CD4-positive, alpha-beta T cell treated with Interleukin-4 for 4 hours (primary cell): ENCODE results near the gene RCOR1.
"Not testable (repeated sequence)": the region's sequence is repeated elsewhere in the genome, so short reads cannot be mapped to it uniquely, and the experiment has no call there.

ENCODE experiments used
- DNase-seq: peaks from one replicate; pipeline ENCODE4 v3.0.0-alpha.2; 2020

RCOR1 gene

DNA sequence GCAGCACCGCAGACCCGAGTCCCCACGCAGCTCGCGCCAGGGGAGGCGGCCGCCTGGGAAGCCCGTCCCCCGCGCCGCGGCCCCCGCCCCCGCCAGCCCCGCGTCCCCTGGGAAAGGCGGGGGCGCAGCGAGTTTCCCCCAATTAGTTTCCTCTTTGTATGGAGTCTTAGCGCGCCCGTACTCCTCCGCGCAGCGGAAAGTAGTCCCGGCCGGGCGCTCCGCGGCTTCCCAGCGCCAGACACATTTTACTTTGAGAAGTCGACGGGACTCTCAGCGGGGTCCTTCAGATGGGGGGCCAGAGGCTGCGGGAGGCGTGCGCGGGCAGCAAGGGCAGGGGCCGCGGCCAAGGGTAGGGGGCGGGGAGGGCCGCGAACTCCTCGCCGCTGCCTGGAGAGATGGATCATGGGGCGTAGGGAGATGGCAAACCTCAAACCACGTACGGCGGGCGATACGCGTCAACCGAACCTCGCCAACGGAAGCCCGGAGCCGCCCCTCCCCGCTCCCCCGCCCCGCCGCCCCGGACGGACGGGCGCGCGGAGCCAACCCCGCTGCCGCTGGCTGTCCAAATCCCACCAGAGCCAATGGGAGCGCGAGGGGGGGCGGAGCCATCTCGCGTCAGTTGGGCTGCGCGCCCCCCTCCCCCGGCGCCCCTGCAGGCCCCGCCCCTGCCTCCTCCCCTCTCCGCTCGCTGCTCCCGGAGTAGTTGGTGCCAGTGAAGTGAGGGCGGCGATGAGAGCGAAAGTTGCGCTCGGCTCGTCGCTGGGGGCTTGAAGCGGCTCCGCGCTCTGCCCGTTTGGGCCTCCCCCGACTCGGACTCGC is at the start of gene RCOR1:
RCOR1 (plus strand) TSS at position 706 of the 819 bp plus-strand sequence. CDS start 238 bp downstream, outside the sequence.
- DNase-seq: peak; percentile 98

DNA sequence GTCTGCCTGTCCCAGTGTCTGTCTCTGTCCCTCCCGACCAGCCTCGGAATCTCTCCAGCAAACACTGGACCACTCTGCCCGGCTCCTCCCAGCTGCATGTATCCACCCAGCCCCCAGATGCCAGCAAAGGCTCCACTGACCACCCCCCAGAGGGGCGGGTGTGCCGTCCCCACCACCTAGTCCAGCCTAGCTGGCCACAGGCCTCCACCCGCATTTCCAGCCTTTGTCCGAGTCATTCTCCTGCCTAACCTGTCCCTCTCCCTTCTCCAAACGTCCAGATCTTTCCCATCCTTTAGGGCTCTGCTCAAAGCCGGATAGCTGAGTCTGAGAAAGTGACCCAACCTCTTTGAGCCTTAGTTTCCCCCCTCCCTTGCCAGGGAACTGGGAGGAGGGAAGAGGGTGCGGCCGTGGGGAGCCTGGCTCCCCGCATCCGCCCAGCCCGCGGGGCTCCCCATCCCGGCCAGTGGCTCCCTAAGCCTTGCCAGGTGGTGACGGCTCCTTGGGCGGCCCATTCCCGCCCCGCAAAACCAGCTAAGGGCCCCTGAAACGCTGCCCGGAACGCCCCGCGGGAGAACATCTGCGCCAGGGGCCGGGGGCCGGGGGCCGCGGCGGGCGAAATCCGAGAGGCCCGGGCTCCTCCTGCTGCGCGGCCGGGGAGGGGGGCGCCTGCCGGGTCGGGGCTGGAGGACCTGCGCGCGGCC is 48.3 kb upstream of the RCOR1 start:
- no peak for DNase-seq

DNA sequence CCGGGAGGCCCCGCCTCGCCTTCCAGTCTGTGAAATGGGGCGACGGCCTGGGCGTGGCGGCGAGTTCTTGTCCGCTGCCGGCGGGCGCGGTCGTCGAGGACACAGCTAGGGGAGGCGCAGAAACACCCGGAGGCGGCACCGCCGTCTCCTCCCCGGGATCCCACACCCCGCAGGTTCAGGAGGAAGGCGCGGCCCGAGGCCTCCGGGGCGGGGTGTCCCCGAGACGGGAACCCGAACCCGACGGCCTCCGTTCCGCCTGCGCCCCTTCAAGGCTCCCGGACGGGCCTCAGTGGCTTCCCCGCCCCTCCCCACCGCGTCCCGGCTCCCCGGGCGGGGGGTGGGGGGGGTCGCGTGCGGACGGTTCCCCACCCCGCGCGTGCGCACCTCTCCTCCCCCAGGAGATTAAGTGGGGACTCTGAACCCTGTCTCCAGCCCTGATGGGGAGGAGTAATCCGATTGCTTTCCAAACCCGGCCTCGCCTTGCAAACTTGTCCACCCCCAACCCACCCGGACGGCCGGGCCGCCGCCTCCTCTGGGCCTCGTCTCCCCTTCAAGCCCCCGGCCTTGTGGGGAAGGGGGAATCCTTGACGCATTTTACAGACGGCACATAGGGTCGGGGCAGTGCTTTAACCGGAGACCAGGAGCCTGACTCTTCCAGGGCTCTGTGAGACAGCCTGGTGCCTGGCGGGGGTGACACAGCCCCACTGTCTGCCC is 47.5 kb upstream of the RCOR1 start:
- DNase-seq: peak; percentile 13

DNA sequence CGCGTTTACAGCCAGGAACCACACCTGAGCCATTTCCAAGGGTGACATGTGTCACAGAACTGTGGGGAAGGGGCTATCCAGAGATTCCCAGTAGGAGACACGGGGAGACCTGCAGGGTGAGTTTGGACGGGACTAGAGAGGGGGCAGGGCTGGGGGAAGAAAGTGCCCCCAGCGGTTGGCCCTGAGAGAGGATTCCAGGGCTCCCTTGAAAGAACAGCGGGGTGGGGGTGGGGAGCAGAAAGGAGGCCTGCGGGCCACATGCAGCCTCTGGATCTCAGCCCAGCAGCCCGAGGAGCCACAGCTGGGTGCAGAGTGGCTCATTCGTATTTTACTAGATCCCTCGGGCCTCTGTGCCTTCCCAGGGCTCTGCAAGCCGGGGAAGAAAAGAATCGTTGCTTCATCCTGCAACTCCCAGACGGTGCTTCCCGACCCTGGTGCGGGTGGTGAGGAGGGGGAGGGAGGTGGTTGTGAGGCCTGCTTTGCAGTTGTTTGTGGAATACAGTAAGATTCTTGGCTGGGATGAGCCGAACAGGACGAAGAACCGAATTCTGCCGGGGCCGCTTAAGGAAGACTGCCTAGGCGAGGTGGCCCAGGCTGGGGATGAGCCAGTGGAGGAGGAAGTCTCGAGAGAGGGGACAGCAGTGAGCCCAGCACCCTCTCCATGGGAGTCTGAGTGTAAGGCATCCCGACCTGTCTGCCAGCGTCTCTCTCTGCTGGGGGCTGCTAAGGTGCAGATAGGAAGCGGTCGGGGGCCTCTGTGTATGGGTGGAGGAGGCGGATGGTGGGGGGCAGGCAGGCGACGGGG is 46.8 kb upstream of the RCOR1 start:
- DNase-seq: no peak

DNA sequence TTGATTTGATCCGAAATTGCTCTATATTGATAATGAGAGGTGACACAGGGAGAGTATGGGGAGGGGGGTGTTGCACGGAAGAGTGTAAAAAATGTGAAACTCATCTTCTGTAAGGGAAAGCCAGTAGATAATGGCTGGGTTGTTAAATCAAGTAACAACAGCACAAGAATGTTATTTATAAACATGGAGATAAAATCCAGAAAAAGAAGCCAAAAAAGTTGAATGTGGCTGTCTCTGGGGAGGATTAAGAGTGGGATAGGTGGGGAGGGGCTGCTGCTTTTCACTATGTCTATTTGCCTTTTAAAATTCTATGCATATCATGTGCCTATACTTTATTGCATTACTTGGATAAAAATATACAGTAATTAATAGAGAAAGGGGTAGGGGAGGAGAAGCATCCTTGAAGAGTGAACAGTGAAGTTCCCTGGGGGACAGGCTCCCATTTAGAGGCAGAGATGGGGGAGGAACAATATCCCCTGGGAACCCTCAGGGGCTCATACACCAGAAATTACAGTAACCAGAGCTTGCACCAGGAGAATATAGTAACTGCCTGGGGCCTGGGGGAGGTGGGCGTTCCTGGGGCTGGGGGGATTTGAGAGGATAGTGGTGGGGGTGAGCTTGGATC is 43.7 kb upstream of the RCOR1 start:
- DNase-seq: no peak

DNA sequence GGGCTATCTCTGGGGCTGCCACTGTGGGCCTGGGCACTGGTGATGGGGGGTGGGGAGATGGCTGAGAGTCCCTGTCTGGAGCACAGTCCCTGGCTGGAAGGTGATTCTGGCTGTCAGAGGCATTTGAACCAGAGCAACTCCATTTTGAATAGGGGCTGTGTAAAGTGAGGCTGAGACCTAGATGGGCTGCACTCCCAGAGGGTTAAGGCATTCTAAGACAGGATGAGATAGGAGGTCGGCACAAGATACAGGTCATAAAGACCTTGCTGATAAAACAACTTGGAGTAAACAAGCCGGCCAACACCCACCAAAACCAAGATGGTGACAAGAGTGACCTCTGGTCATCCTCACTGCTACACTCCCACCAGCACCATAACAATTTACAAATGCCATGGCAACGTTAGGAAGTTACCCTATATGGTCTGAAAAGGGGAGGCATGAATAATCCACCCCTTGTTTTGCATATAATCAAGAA is 41.5 kb upstream of the RCOR1 start:
- DNase-seq: not testable (repeated sequence)

DNA sequence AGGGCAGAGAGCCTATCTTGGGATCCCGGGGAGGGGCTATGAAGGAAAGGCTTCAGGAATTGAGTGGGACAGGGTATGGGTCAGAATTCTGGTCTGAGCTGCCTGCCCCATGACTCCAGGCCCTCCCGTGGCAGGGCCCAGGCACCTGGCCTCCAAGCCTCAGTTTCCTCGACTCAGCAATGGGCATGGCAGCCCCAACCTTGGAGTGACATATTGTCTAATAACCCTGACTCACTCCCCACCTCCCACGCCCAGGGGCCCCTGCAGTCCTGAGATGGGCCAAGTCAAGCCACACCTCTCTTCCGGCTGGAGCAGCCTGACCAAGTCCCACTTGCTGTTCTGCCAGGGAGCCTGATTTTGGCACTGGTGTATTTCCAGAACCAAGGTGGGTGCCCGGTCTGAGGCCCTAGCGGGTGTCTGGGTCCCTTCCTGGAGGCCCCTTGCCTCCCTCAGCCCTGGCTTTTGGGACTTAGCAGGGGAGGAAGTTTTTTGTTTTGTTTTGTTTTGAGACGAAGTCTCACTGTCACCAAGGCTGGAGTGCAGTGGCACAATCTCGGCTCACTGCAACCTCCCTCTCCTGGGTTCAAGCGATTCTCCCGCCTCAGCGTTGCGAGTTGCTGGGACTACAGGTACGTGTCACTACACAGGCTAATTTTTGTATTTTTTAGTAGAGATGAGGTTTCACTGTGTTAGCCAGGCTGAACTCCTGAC is 40.3 kb upstream of the RCOR1 start:
- DNase-seq: no peak

DNA sequence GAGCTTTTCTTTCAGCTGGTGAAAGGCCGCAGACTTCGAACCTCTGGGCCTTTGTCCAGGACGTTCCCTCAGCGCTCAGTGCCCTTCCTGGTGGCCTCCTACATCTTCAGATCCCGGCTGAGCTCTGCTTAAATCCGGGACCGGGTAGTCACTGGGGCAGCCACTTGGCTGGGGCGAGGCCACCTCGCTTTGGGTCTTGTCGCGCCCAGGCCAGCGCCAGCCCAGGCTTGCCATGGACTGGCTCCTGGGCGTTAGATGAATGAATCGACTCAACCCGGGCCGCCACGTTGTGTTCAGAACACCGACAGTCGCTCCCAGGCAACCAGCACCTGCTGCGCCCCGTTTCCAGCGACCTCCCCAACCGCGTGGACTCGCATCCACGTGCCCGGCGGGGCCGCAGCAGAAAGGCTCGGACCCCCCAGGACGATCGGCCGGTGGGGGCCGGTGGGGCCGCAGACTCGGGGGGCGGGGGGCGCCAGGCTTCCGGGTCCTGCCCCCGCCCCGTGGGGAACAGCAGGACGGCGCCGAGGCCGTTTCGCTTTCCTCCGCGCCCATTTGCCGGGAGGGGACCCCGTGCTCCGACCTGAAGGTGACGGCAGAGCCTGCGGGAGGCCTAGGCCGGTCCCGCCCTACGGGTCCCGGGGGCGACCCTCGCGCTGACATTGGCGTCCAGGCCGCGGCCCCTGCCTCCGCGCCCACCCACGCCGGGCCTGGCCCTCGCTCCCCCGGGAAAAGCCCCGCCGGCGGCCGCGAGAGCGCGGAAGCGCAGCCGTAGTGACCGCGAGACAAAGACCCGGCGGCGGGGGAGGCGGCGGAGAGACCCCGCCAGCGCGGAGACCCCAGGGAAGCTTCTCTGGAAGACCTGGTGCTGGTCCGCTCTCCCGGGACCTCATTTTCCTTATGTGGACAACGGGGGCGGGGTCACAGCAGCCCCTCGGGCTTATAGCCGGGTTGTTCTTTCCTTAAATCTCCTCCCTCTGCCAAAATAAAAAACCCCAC is 37.3 kb upstream of the RCOR1 start:
- DNase-seq: peak; percentile 42

DNA sequence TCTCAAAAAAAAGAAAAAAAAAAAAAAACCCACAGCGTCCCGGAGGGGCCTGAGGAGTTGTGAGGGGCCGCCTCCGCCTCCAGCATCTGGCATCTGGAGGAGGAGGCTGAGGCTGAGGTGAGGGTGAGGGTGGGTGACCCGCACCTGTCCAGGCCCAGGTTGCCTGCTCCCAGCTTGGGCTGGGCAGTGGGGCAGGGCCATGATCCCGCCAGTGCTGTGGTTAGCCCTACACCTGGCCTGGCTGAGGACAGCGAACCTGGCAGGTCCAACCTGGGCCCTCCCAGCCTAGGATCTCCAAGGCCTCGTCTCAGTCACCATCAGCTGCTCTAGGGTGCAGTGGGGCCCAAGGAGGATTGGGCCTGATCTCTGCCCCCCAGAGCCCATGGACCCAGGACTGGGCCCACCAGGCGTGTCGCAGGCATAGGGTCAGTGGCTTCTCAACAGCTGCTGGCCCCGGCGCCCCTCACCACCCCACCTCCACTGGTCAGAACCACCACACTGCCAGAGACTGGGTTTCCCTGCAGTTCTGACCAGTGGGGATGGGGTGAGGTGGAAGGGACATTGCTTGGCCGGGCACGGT is 36.3 kb upstream of the RCOR1 start:
- no peak for DNase-seq

DNA sequence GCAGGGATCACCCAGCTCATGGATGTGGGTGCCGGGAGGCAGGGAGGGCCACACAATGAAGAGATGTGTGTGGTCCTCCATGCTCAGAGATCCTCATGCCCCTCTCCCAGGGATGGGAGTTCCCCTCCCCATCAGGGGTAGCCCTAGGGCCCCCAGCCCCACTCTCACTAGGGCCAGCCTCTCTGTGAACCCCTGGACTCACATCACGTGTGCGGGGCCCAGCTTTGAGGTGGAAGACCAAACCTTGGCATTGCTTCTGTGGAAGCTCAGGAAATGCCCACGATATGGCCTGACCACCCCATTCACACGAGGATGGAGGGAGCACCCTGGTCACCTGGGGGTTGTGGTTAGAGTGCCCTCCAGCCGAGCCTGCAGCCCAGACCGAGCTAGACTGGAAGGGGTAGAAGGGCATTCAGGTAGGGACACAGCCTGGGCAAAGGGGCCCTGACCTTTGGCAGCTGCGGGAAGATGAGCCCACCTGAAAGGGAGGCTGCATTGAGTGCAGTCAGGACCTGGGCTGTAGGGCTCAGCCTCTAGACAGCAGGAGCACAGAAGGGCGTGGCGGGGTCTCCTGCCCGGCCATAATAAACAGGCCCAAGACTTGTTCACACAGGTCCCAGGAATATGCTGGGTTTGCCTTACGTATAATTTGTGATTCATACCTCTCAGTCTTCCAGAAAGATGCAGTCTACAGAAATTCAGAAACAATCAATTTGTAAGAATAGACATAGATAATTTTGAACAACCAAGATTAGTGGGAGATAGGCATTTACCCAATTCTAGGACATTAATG is 34.8 kb upstream of the RCOR1 start:
- DNase-seq: no peak

DNA sequence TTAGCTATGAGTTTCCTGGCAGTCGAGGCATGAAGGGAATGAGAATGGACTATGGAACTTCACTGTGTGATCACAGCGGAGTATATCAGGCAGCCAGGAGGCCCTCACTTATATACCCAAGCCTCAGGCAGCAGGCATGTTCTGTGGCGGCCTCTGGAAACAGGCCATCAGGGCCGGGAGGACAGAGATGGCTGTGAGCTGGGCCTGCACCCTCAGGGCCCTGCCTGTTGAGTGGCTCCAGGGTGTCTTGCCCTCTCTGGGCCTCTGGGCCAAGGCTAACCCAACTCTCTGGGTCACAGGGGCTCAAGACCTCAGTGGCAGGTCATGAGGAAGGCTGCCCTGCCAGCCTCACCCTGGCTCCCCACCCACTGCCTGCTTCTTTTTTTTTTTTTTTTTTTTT is 33.9 kb upstream of the RCOR1 start:
- no peak for DNase-seq

DNA sequence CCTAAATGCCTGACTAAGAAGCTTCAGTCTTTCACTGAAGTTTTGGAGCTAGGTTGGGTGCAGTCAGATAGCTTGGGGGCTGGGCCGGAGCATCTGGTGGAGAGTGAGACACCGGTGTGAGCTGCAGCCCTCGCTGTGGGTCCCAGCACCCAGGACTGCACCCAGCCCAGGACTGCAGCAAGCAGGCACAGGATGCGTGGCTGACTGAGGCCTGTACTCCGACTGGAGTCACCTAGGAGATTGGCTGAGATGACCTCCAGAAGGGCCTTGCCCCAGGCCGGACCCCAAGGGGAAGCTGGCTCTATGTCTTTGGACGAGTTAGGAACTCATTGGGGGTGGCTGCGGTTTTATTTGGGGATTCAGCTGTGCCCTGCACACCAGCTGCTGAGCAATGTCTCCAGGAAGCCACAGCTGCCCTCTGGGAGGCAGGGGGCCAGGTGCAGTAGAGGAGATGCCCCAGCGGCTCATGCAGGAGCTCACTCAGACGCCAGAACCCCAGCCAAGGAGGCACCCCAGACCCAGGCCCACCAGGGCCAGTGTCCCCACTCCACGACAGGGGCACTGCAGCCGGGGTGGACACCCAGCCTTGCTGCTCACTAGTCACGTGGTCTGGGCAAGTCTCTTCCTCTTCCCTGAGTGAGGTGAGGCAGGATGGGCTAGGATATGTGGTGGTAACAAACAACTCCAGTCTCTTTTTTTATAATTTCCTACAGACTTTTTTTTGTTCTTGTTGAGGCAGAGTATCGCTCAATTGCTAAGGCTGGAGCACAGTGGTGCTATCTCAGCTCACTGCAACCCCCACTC is 31.8 kb upstream of the RCOR1 start:
- DNase-seq: no peak

DNA sequence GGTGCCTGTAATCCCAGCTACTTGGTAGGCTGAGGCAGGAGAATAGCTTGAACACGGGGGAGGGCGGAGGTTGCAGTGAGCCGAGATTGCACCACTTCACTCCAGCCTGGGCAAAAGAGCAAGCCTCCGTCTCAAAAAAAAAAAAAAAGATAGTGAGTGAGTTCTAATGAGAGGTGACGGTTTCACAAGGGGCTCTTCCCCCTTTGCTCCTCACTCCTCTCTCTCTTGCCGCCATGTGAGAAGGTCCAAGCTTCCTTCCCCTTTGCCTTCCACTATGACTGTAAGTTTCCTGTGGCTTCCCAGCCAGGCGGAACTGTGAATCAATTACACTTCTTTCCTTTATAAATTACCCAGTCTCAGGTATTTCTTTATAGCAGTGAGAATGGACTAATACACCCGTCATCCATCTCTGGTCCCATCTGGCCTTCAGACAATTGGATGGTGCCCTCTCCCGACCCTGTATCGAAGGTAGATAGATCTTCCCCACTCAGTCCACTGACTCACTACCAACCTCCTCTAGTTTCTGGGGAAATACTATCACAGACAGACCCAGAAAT is 27.0 kb upstream of the RCOR1 start:
- DNase-seq: peak; percentile 13

DNA sequence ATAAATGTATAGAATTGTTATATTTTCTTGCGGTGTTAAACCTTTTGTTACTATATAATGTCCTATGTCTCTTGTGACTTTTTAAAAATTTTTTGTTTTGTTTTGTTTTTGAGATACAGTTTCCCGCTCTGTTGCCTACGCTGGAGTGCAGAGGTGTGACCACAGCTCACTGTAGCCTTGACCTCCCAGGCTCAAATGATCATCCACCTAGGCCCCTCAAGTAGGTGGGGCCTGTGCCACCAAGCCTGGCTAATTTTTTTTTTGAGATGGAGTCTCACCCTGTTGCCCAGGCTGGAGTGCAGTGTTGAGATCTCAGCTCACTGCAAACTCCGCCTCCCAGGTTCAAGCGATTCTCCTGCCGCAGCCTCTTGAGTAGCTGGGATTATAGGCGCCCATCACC is 26.5 kb upstream of the RCOR1 start:
- no peak for DNase-seq

DNA sequence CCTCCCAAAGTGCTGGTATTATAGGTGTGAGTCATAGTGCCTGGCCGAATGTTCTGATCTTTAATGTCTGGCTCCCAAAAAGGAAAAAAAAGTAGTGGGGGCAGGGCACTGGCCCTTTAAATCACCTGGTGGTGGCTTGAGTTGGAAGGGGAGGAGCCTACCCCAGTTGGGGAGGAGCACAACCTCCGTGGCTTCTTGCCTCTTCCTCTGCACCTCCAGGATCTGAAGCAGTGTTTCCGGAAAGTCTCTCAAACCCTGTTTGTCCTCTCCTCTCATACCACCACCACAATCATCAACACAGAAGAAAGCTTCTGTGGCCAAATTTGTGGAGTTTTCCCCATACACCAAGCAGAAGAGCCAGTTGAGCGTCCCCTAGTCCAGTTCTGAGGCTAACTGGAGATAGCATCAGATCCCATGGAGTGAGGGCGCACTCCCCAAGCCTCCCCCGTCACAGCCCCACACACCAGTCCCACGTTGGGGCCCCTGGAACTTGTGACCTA is 24.3 kb upstream of the RCOR1 start:
- DNase-seq: peak; percentile 36

DNA sequence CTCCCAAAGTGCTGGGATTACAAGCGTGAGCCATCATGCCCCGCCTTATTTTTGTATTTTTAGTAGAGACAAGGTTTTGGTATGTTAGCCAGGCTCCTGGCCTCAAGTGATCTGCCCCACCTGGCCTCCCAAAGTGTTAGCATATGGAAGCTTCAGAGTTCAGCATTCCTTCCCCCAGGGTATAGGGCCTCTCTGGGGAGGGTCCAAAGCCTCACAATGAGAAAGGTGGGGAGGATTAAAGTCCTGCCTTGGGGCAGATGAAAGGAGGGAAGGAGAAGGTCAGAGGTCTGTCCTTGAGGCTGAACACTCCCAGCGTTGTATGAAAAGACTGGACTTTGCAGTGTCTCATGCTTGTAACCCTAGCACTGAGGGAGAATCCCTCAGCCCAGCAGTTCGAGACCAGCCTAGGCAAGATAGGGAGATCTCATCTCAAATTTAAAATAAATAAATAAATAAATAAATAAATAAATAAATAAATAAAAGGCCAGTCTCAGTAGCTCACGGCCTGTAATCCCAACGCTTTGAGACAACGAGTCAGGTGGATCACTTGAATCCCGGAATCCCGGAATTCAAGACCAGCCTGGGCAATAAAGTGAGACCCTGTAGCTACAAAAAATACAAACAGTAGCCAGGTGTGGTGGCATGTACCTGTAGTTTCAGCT is 22.0 kb upstream of the RCOR1 start:
- no peak for DNase-seq

DNA sequence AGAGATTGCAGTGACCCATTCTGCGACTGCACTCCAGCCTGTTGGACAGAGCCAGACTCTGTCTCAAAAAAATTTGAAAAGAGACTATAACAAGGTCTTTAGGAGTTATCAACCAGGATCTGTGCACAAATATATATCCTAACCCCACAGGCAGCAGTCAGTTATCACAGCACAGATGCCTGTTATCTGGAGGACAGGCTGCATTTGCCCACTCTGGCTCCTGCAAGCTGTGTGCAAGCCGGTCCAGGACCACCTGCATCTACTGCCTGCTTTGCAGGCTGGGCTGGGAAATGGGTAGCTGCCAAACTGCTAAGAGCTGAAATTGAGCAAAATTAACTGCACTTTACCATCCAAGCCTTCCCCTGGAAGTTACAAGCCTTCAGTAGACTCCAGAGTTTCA is 21.4 kb upstream of the RCOR1 start:
- DNase-seq: no peak
